ENCODE results near the gene PVR. TPM values are rescaled to one million over a fixed set of nuclear protein-coding genes. Genes with fewer than 3 reads are reported as not detected.
"Not testable (repeated sequence)": the region's sequence is repeated elsewhere in the genome, so short reads cannot be mapped to it uniquely, and the experiment has no call there.

PVR gene
- total RNA-seq, 1 donor from 2014 or later, result 14.8 TPM

- no peaks in the 10 kb centered on the region for H3K36me3 Mint-ChIP-seq (ENCODE audit: unreplicated experiment)
- H3K27me3 Mint-ChIP-seq (ENCODE audit: unreplicated experiment), result no peaks in the 10 kb centered on the region
- TF ChIP-seq CTCF (IDR thresholded peaks at IDR 0.05; ENCODE audit: partially characterized antibody, unreplicated experiment), result no peak
- no peaks in the 10 kb centered on the region for H3K4me1 Mint-ChIP-seq (ENCODE audit: low read depth, unreplicated experiment)
- H3K9me3 Mint-ChIP-seq (ENCODE audit: unreplicated experiment), result no peaks in the 10 kb centered on the region
- H3K27ac Mint-ChIP-seq (ENCODE audit: unreplicated experiment), result no peak overlapping the region
- DNase-seq, result no peak
- H3K4me3 Mint-ChIP-seq (ENCODE audit: unreplicated experiment), result no peak overlapping the region
Observed at GRCh38 chr19:44605547-44605946, 38.2 kb upstream of the PVR start.

DNA sequence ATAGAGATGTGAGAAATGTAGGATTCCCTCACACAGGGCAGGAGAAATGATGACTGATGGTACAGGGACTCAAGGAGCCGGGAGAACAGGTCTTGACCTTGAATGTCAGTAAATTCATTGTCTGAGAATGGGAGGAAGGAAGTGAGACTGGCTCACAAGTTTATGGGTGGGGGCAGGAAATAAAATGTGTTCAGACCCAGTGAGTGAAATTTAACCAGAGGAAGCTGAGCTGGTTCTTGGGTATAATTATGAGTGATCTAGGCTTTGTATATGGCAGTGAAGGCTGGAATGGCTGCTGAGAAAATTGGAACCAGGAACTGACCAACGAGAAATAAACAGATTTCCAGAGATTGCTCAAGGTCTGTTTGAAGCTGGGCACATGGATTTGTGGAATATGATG is 36.7 kb upstream of the PVR start:
- Mint-ChIP-seq H3K27ac (ENCODE audit: unreplicated experiment) (no peak overlapping the region), H3K4me3 (ENCODE audit: unreplicated experiment) (no peak overlapping the region), H3K27me3 (ENCODE audit: unreplicated experiment) (no peaks in the 10 kb centered on the region), H3K9me3 (ENCODE audit: unreplicated experiment) (no peaks in the 10 kb centered on the region), H3K4me1 (ENCODE audit: low read depth, unreplicated experiment) (no peaks in the 10 kb centered on the region), H3K36me3 (ENCODE audit: unreplicated experiment) (no peaks in the 10 kb centered on the region)
- TF ChIP-seq CTCF (IDR thresholded peaks at IDR 0.05; ENCODE audit: partially characterized antibody, unreplicated experiment), result no peak
- no peak for DNase-seq

GRCh38 chr19:44607917-44608316 is 35.8 kb upstream of the PVR start:
- no peaks in the 10 kb centered on the region for H3K4me1 Mint-ChIP-seq (ENCODE audit: low read depth, unreplicated experiment)
- no peak for TF ChIP-seq CTCF (IDR thresholded peaks at IDR 0.05; ENCODE audit: partially characterized antibody, unreplicated experiment)
- no peaks in the 10 kb centered on the region for H3K9me3 Mint-ChIP-seq (ENCODE audit: unreplicated experiment)
- H3K27ac Mint-ChIP-seq (ENCODE audit: unreplicated experiment), result no peak overlapping the region
- no peaks in the 10 kb centered on the region for H3K36me3 Mint-ChIP-seq (ENCODE audit: unreplicated experiment)
- no peak for DNase-seq
- no peaks in the 10 kb centered on the region for H3K27me3 Mint-ChIP-seq (ENCODE audit: unreplicated experiment)
- no peak overlapping the region for H3K4me3 Mint-ChIP-seq (ENCODE audit: unreplicated experiment)

- Mint-ChIP-seq H3K36me3 (ENCODE audit: unreplicated experiment) (no peaks in the 10 kb centered on the region), H3K4me3 (ENCODE audit: unreplicated experiment) (no peak overlapping the region), H3K27ac (ENCODE audit: unreplicated experiment) (no peak overlapping the region), H3K4me1 (ENCODE audit: low read depth, unreplicated experiment) (no peaks in the 10 kb centered on the region), H3K9me3 (ENCODE audit: unreplicated experiment) (no peaks in the 10 kb centered on the region), H3K27me3 (ENCODE audit: unreplicated experiment) (no peaks in the 10 kb centered on the region)
- no peak for DNase-seq
- no peak for TF ChIP-seq CTCF (IDR thresholded peaks at IDR 0.05; ENCODE audit: partially characterized antibody, unreplicated experiment)
Observed at GRCh38 chr19:44608391-44608821, 35.3 kb upstream of the PVR start.

GRCh38 chr19:44609219-44609618 is 34.5 kb upstream of the PVR start:
- no peak overlapping the region for H3K4me3 Mint-ChIP-seq (ENCODE audit: unreplicated experiment)
- no peaks in the 10 kb centered on the region for H3K36me3 Mint-ChIP-seq (ENCODE audit: unreplicated experiment)

DNA sequence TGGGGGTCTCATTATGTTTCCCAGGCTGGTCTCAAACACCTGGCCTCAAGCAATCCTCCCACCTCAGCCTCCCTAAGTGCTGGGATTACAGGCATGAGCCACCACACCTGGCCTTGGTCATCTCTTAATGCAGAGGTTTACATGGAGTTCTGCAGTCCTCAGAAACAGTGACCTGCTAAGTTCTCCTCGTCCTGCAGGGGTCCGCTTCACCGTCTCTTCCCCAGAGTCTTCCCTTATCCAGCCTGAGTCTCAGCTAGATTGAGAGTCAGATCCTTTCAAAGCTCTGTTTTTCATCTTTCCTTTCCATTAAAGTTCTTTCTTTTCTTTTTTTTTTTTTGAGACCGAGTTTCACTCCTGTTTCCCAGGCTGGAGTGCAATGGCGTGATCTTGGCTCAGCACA is 33.2 kb upstream of the PVR start:
- not testable (repeated sequence) for H3K9me3 Mint-ChIP-seq (ENCODE audit: unreplicated experiment); H3K4me3 Mint-ChIP-seq (ENCODE audit: unreplicated experiment); H3K36me3 Mint-ChIP-seq (ENCODE audit: unreplicated experiment); H3K27me3 Mint-ChIP-seq (ENCODE audit: unreplicated experiment); H3K27ac Mint-ChIP-seq (ENCODE audit: unreplicated experiment); H3K4me1 Mint-ChIP-seq (ENCODE audit: low read depth, unreplicated experiment); DNase-seq

More at GRCh38 chr19:44609219-44609618, 34.5 kb upstream of the PVR start:
- Mint-ChIP-seq H3K27me3 (ENCODE audit: unreplicated experiment) (no peaks in the 10 kb centered on the region), H3K9me3 (ENCODE audit: unreplicated experiment) (no peaks in the 10 kb centered on the region), H3K4me1 (ENCODE audit: low read depth, unreplicated experiment) (no peaks in the 10 kb centered on the region), H3K27ac (ENCODE audit: unreplicated experiment) (no peak overlapping the region)
- no peak for DNase-seq
- no peak for TF ChIP-seq CTCF (IDR thresholded peaks at IDR 0.05; ENCODE audit: partially characterized antibody, unreplicated experiment)
